ENCODE measurements around the gene ACKR2.

Gene ACKR2

DNA sequence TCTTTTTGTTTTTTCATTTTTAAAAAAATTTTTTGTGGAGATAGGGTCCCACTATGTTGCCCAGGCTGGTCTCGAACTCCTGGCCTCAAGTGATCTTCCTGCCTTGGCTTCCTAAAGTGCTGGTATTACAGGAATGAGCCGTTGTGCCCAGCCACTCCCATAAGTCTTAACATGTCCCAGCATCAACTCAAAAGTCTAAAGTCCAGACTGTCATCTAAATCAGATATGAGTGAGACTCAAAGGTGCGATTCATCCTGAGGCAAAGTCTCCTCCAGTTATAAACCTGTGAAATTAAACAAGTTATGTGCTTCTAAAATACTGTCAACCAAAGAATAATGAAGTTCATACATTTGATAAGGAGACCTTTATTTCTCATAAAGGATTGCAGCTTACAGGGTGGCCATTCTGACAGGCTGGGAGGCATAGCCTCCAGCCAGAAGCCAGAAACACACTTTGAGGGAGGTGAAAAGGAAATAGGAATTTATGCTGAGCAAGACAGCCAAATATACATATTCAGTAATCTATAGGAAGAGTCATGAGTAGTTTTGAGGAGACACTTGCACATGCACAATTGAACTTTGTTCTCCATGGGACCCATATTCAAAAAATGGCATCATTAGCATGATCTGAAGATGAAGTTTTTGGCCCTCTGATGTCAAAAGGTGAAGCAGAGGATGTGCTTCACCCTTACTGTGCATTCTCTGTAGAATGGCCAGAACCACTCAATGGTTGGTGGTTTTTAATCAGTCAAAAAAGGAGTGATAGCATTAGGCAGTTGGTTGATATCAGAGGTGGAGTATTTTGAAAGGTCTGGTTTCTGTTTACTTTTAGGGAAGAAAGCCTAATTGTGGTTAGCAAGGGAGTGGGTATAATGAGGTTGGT lies 85.7 kb downstream of the ACKR2 start:
- DNase-seq: no peak

DNA sequence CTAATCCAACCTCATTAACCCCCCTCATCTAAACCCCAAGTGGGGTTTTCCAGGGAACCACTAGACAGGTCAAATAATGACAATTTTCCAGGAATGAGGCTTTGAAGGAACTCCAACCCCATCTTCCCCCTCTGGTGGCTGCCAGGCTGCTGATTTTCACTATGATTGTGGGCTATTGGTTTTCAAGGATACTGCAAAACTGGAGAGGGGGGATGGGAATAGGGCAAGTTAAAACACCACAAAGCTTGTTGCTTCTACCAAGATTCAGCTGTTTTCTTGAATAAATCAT lies 86.3 kb downstream of the ACKR2 start:
- no peak for DNase-seq

DNA sequence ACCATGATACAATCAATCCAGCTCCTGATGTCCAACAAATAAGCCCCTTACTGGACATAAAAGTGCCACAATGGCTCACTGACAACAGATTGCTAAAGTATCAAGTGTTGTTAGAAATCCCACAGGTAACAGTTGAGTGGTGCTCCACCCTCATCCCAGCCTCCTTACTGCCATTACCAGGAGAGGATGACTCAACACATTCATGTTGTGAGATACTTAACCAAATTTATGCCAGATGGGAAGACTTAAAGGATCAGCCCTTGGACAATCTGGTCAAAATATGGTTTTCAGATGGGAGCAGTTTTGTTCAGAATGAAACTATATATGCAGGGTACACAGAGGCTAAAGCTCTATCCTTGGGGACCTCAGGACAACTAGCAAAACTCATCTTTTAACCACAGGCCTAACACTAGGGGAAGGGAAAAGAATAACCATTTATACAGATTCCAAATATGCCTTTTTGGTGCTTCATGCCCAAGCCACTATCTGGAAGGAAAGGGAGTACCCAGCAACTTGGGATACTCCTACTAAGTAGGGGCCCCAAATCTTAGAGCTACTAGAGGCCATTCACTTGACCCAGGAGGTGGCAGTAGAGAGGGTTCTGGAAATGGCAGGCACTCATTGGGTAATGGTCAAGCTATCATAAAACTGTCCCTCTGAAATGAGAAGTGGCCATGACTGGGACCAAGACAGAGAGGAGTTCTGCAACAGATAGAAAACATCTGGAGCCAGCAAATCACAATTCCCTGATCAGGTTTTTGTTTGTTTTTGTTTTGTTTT lies 89.8 kb downstream of the ACKR2 start:
- no peak for DNase-seq

DNA sequence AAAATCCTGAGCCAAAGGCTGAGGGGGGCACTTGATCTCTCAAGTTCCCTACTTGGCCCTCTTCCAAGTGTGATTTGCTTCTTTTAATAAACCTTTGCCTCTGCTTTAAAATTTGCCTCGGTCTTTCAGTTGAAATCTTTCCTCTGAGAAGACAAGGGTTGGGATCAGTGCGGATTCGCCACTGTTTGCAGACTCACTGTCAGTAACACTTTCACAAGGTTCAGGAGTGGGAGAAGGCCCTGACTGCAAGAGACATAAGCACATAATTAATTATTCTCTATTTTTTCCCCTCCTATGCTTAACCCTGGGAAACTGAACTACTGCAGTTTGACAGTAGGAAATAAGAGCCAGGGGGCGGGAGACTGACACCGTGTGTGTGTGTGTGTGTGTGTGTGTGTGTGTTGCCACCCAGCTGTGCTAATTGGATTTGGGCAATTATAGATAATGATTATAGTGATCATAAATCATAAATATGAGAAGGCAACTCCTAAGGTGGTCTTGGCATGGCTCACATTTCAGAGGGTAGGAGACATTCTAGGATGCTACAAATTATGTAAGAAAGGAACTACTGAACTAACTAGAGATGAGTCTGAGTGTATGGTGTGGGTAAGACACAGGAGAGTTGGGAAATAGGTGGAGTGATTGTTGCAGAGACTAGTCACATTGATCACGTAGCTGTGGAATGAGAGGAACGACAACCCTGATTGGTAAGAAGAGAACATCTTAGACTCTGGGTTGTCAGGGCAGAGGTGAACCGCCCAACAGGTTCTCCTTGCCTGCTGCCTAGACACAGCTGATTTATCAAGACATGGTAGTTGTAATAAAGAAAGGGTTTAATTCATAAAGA lies 91.2 kb downstream of the ACKR2 start:
- DNase-seq: no peak

DNA sequence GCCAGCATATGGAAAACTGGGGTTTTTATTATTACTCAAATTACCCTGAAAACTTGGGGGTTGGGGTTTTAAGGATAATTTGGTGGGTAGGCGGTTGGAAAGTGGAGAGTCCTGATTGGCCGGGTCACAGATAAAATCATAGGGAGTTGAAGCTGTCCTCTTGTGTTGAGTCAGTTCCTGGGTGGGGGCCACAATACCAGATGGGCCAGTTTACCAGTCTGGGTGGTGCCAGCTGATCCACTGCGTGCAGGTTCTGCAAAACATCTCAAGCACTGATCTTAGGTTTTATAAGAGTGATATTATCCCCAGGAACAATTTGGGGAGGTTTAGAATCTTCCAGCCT lies 91.8 kb downstream of the ACKR2 start:
- no peak for DNase-seq

DNA sequence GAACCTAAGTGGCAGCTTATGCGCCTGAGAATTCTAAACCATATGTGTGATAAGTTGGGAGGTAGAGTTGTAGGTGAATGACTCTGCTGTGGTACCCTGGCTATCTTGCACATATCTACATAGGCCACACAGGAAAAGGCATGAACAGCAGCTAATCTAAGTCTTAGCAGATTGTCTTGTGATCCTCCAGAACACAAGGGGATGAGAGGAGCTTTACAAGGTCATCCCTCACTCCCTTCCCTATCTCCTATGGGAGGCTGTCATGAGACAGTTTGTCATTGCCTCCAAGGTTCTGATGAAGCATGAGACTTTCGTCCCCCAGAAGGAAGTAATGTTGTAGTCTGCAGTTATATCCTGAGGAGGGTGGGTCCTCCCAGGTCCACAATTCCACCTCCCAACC lies 93.0 kb downstream of the ACKR2 start:
- no peak for DNase-seq

DNA sequence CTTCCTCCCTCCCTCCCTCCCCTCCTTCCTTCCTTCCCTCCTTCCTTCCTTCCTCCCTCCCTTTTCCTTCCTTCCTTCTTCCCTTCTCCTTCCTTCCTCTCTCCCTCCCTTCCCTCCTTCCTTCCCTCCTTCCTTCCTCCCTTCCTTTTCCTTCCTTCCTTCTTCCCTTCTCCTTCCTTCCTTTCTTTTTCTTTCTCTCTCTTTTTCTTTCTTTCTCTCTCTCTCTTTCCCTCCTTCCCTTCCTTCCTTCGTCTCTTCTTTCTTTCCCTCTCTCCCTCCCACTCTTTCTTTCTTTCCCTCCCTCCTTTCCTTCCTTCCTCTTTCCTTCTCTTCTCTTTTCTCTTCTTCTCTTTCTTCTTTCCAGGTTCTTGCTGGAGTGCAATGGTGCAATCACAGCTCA lies 94.8 kb downstream of the ACKR2 start:
- no peak for DNase-seq

DNA sequence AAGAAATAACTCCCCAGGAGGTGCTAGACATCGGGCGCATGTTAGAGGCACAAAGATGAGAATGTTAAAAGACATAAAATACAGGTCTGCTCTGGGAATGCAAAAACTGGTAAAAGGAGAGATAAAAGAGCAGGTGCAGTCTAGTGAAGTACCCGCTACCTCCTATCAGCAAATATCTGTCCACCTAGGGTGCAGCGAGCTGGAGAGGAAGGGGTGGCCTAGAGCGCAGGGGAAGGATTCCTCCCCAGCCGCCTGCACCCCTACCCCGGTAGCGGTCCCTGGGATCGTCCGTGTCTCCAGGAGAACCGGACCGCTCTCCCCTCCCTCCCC lies 96.5 kb downstream of the ACKR2 start:
- no peak for DNase-seq

DNA sequence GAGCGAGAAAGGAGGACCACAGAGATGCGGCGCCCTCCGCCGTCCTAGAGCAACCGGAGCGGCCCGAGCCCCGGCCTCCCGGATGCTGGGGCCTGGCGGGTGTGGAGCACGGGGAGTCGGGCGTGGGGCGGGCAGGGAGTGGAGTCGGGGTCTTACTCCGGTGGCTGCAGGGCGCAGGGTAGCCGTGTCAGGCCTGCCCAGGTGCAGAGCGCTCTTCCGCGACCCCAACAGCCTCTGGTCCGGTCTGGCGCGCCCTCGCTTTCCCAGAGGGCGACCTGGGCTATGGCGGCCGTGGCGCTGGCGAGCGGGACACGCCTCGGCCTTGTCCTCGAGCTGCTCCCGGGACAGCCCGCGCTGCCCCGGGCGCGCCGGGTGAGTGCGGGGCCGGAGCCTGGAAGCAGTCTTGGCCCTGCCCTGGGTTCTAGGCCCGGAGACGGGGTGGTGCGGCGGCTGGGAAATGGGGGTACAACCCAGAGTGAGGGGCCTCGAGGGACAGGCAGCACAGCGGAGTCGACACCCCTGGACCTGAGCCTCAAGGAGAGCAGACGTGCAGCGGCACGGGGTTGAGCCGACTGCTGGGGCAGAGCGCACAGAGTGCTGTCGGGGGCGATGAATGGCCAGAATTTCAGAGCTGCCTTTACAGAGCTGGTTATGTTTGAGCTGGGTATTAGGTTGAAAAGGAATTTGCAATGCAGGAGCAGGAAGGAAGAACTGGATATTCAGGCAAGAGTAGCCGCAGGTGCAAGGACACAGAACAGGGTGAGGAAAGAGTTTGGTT lies 97.0 kb downstream of the ACKR2 start, which contains the start of gene ZNF662:
ZNF662 (plus strand) TSS at position 73 of the 778 bp plus-strand sequence. CDS start 1,973 bp downstream, outside the sequence.
- DNase-seq: no peak

DNA sequence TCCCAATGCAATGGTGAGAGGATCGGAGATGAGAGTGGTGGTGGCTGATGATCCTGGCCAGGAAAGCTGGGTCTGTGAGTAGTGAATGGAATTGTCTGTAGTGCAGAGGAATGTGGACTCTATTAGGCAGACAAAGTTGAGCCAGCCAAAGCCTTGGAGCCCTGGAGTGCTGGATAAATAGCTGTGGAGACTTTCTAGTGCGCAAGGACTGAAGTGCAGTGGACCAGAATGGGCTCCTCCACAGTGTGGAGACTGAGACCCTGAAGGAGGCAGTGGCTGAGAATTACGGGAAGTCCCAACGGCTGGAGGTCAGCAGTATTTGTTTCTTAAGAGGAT lies 97.6 kb downstream of the ACKR2 start:
- DNase-seq: no peak

DNA sequence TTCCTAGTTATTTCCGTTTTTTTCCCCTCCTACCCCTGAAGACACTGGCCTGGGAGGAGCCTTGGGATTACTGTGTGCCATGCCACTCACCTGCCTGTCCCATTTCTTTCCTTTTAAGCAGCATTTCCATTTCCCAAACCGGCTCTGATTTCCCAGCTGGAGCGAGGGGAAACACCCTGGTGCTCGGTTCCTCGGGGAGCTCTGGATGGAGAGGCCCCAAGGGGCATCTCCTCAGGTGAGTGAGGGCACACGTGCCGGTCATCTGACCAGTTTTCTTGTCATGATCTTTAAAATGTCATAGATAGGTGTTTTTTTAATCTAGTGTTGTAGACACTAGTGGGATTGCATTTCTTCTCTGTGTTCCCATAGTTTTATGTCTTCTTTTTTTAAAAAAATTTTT lies 99.4 kb downstream of the ACKR2 start:
- DNase-seq: no peak

DNA sequence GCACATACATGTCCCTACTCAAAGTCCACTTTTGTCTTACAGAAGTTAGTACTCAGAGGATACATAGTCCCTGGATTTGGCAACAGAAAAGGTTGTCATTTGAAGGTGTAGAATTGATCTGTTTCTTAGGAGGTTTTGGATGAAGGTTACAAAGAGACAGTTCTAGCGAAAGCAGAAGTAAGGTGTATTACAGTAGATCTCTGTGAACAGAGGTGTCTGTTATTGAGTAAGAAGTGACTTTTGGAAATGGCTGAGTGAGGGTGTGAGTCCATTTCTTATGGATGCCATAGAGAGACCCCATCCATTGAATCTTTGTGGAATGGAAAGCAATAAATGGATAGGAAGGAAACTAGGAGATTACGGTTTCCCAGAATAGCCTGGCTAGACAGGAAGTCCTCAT lies 102.3 kb downstream of the ACKR2 start:
- no peak for DNase-seq

DNA sequence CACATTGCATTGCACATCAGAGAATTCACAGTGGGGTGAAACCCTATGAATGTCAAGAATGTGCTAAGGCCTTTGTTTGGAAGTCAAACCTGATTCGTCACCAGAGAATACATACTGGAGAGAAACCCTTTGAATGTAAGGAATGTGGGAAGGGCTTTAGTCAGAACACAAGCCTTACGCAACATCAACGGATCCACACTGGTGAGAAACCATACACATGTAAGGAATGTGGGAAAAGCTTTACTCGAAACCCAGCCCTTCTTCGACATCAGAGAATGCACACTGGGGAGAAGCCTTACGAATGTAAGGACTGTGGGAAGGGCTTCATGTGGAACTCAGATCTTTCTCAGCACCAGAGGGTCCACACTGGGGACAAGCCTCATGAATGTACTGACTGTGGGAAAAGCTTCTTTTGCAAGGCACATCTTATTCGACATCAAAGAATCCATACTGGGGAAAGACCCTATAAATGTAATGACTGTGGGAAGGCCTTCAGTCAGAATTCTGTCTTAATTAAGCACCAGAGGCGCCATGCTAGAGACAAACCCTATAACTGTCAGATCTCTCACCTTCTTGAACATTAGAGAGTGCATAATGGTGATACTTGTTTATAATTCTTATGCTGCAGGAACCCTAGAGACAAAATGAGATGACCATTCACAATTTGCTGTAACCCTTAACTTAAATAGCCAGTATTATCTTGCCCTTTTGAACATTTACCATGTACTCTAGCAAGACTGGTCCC lies 105.7 kb downstream of the ACKR2 start:
- DNase-seq: no peak
